Activated naive CD8-positive, alpha-beta T cell treated with anti-CD3 and anti-CD28 coated beads, Interleukin-2, amount 10 ng/mL, durations not matched to agents 7 days and 5 days (primary cell): ENCODE results near the gene CIAO2A. TPM values are rescaled to one million over a fixed set of nuclear protein-coding genes. Genes with fewer than 3 reads are reported as not detected.

Experiments
- ATAC-seq: fragments of 150-1000 bp; cut with Tn5 transposase; one replicate; pipeline ENCODE4 v1.10.0; 2021; ENCODE audit warnings: low read depth, moderate library complexity
- POLR2A ChIA-PET: fragments of 350-600 bp; sonication (Branson Sonifier 250); formaldehyde crosslinking; loops from one replicate; lab custom pipeline; 2021; ENCODE audit warnings: antibody characterized with exemption; lab: Charles Lee
- DNase-seq: peaks from one replicate; pipeline ENCODE4 v3.0.0; 2021
- H3K27ac Mint-ChIP-seq: one replicate; pipeline ENCODE4 v1.8.0; 2022; ENCODE audit warnings: mild to moderate bottlenecking, mixed read lengths
- H3K27me3 Mint-ChIP-seq: one replicate; pipeline ENCODE4 v1.8.0; 2022; ENCODE audit warnings: mild to moderate bottlenecking, moderate library complexity, mixed read lengths
- H3K36me3 Mint-ChIP-seq: one replicate; pipeline ENCODE4 v1.8.0; 2021; ENCODE audit warnings: mild to moderate bottlenecking, mixed read lengths
- H3K4me1 Mint-ChIP-seq: one replicate; pipeline ENCODE4 v1.8.0; 2021; ENCODE audit warnings: mixed read lengths
- H3K4me3 Mint-ChIP-seq: one replicate; pipeline ENCODE4 v1.8.0; 2022; ENCODE audit warnings: mild to moderate bottlenecking, moderate library complexity, mixed read lengths
- H3K9me3 Mint-ChIP-seq: one replicate; pipeline ENCODE4 v1.8.0; 2021; ENCODE audit warnings: mixed read lengths
- total RNA-seq, 2 experiments: library from RNA; stranded (reverse); gene quantifications; one replicate each; pipeline ENCODE4 v1.2.3, GENCODE V29; 2021

CIAO2A gene
- total RNA-seq, 2 experiments from 2014 or later = 57.6 to 61.5 TPM

GRCh38 chr15:64037116-64037515, 56.5 kb downstream of the CIAO2A start:
- H3K4me3 Mint-ChIP-seq = no peak overlapping the region
- H3K9me3 Mint-ChIP-seq = no peaks in the 10 kb centered on the region
- DNase-seq (no peak), ATAC-seq (no peak)
- peaks cover 14% of the 10 kb centered on the region for H3K27me3 Mint-ChIP-seq
- POLR2A ChIA-PET = no interaction called here
- H3K27ac Mint-ChIP-seq = no peak overlapping the region
- peaks cover 5% of the 10 kb centered on the region for H3K4me1 Mint-ChIP-seq
- H3K36me3 Mint-ChIP-seq = no peaks in the 10 kb centered on the region

GRCh38 chr15:64035525-64035924, 58.1 kb downstream of the CIAO2A start:
- DNase-seq = no peak
- H3K9me3 Mint-ChIP-seq = no peaks in the 10 kb centered on the region
- no peak overlapping the region for H3K4me3 Mint-ChIP-seq
- no peak overlapping the region for H3K27ac Mint-ChIP-seq
- POLR2A ChIA-PET = no interaction called here
- peaks cover 8% of the 10 kb centered on the region for H3K4me1 Mint-ChIP-seq
- peaks cover 12% of the 10 kb centered on the region for H3K27me3 Mint-ChIP-seq
- no peak for ATAC-seq
- no peaks in the 10 kb centered on the region for H3K36me3 Mint-ChIP-seq

- no peak overlapping the region for H3K27ac Mint-ChIP-seq
These were observed 59.1 kb downstream of the CIAO2A start for GRCh38 chr15:64034519-64034918.

GRCh38 chr15:64032329-64032728, 61.3 kb downstream of the CIAO2A start:
- H3K9me3 Mint-ChIP-seq = no peaks in the 10 kb centered on the region
- H3K4me1 Mint-ChIP-seq = peaks cover 21% of the 10 kb centered on the region
- DNase-seq (no peak), ATAC-seq (no peak)
- H3K27me3 Mint-ChIP-seq = peaks cover 2% of the 10 kb centered on the region
- no peaks in the 10 kb centered on the region for H3K36me3 Mint-ChIP-seq
- H3K27ac Mint-ChIP-seq = peak overlapping the region; percentile 25
- POLR2A ChIA-PET = no interaction called here
- no peak overlapping the region for H3K4me3 Mint-ChIP-seq

More at GRCh38 chr15:64034519-64034918, 59.1 kb downstream of the CIAO2A start:
- H3K27me3 Mint-ChIP-seq = peaks cover 7% of the 10 kb centered on the region
- no peak for ATAC-seq
- H3K9me3 Mint-ChIP-seq = no peaks in the 10 kb centered on the region
- no peaks in the 10 kb centered on the region for H3K36me3 Mint-ChIP-seq
- no peak overlapping the region for H3K4me3 Mint-ChIP-seq
- POLR2A ChIA-PET = no interaction called here
- peaks cover 16% of the 10 kb centered on the region for H3K4me1 Mint-ChIP-seq
- DNase-seq = no peak

GRCh38 chr15:64030123-64030522, 63.5 kb downstream of the CIAO2A start:
- peaks cover 1% of the 10 kb centered on the region for H3K27me3 Mint-ChIP-seq
- no peak for DNase-seq
- H3K4me3 Mint-ChIP-seq = no peak overlapping the region
- ATAC-seq = peak; percentile 11
- no peaks in the 10 kb centered on the region for H3K9me3 Mint-ChIP-seq
- H3K4me1 Mint-ChIP-seq = peaks cover 21% of the 10 kb centered on the region
- no peak overlapping the region for H3K27ac Mint-ChIP-seq
- H3K36me3 Mint-ChIP-seq = no peaks in the 10 kb centered on the region
- POLR2A ChIA-PET = no interaction called here

GRCh38 chr15:64029633-64030032, 64.0 kb downstream of the CIAO2A start:
- no peak for DNase-seq

GRCh38 chr15:64029110-64029509, 64.5 kb downstream of the CIAO2A start:
- peaks cover 1% of the 10 kb centered on the region for H3K27me3 Mint-ChIP-seq
- no peak overlapping the region for H3K4me3 Mint-ChIP-seq
- DNase-seq (no peak), ATAC-seq (no peak)
- H3K27ac Mint-ChIP-seq = peak overlapping the region; percentile 20
- POLR2A ChIA-PET = no interaction called here
- H3K9me3 Mint-ChIP-seq = no peaks in the 10 kb centered on the region
- H3K36me3 Mint-ChIP-seq = no peaks in the 10 kb centered on the region
- H3K4me1 Mint-ChIP-seq = peaks cover 19% of the 10 kb centered on the region

More at GRCh38 chr15:64029633-64030032, 64.0 kb downstream of the CIAO2A start:
- Mint-ChIP-seq H3K9me3 (no peaks in the 10 kb centered on the region), H3K36me3 (no peaks in the 10 kb centered on the region), H3K27ac (peak overlapping the region; percentile 20), H3K4me3 (no peak overlapping the region), H3K27me3 (peaks cover 1% of the 10 kb centered on the region), H3K4me1 (peaks cover 21% of the 10 kb centered on the region)
- POLR2A ChIA-PET = no interaction called here
- ATAC-seq = peak; percentile 63

GRCh38 chr15:64026591-64026990, 67.0 kb downstream of the CIAO2A start:
- Mint-ChIP-seq H3K9me3 (no peaks in the 10 kb centered on the region), H3K27me3 (peaks cover 1% of the 10 kb centered on the region), H3K4me1 (peaks cover 13% of the 10 kb centered on the region), H3K4me3 (no peak overlapping the region), H3K27ac (peak overlapping the region; percentile 52), H3K36me3 (no peaks in the 10 kb centered on the region)
- POLR2A ChIA-PET = no interaction called here
- no peak for ATAC-seq
- no peak for DNase-seq

GRCh38 chr15:64024172-64025050, 69.2 kb downstream of the CIAO2A start:
- H3K9me3 Mint-ChIP-seq = peaks cover 5% of the 10 kb centered on the region
- POLR2A ChIA-PET = interaction anchor here (1.0 kb wide), 1 partner anchor 14 kb away, joined by 3 read pairs; no protein-coding TSS in a partner anchor

GRCh38 chr15:64023220-64023619, 70.4 kb downstream of the CIAO2A start:
- H3K4me1 Mint-ChIP-seq = no peaks in the 10 kb centered on the region
- DNase-seq = no peak
- POLR2A ChIA-PET = no interaction called here
- H3K4me3 Mint-ChIP-seq = no peak overlapping the region
- no peaks in the 10 kb centered on the region for H3K27me3 Mint-ChIP-seq
- peaks cover 3% of the 10 kb centered on the region for H3K36me3 Mint-ChIP-seq
- H3K27ac Mint-ChIP-seq = no peak overlapping the region
- H3K9me3 Mint-ChIP-seq = peaks cover 5% of the 10 kb centered on the region
- no peak for ATAC-seq

More at GRCh38 chr15:64024172-64025050, 69.2 kb downstream of the CIAO2A start:
- Mint-ChIP-seq H3K4me1 (peaks cover 3% of the 10 kb centered on the region), H3K36me3 (peaks cover 3% of the 10 kb centered on the region), H3K27ac (no peak overlapping the region), H3K27me3 (no peaks in the 10 kb centered on the region), H3K4me3 (no peak overlapping the region)
- ATAC-seq (no peak), DNase-seq (no peak)

- Mint-ChIP-seq H3K4me1 (no peaks in the 10 kb centered on the region), H3K9me3 (peaks cover 5% of the 10 kb centered on the region), H3K27me3 (no peaks in the 10 kb centered on the region), H3K36me3 (peaks cover 3% of the 10 kb centered on the region), H3K27ac (no peak overlapping the region), H3K4me3 (no peak overlapping the region)
- DNase-seq = no peak
- POLR2A ChIA-PET = no interaction called here
- no peak for ATAC-seq
These were observed 71.1 kb downstream of the CIAO2A start for GRCh38 chr15:64022571-64022970.
